HCT116 (cell line): ENCODE results near the gene CCDC117.

ENCODE experiments used
- ATF3 ChIP-seq: IDR thresholded peaks from 2 replicates; pipeline ENCODE4 v1.6.1; 2012
- CTCF ChIP-seq, 3 experiments: fragments of 200-600 bp in 1 of 3; sonication (generic) in 1 of 3; IDR thresholded peaks in 2 of 3; conservative IDR thresholded peaks in 1 of 3; 2 replicates each; pipeline ENCODE4 v1.5.1; 2012 to 2017; ENCODE audit warnings: low read depth in 2 of 3, low read length in 2 of 3, antibody characterized with exemption in 1 of 3, borderline replicate concordance in 1 of 3, control low read depth in 1 of 3, mild to moderate bottlenecking in 1 of 3, mixed read lengths in 1 of 3, mixed run types in 1 of 3, moderate library complexity in 1 of 3; ENCODE audit not compliant: insufficient read depth in 1 of 3
- EGR1 ChIP-seq: IDR thresholded peaks from 2 replicates; pipeline ENCODE4 v1.6.1; 2012; ENCODE audit warnings: low read depth
- POLR2A ChIP-seq: IDR thresholded peaks from 2 replicates; pipeline ENCODE4 v1.7.0; 2011; ENCODE audit warnings: borderline replicate concordance; ENCODE audit not compliant: insufficient read depth, insufficient read length; ENCODE audit errors: extremely low read depth
- POLR2AphosphoS5 ChIP-seq: IDR thresholded peaks from 2 replicates; pipeline ENCODE4 v1.6.1; 2011; ENCODE audit warnings: mild to moderate bottlenecking, low read depth, low read length, moderate library complexity

GRCh38 chr22:28769394-28770085 is 3.0 kb upstream of the CCDC117 start:
- TF ChIP-seq CTCF (IDR thresholded peaks at IDR 0.05 in 2 of 3, conservative IDR thresholded peaks at IDR 0.05 in 1 of 3; ENCODE audit: borderline replicate concordance in 1 of 3, insufficient read depth in 1 of 3, low read depth in 2 of 3, low read length in 2 of 3), result no peak
- no peak for TF ChIP-seq POLR2A
- TF ChIP-seq EGR1, result no peak
- TF ChIP-seq POLR2AphosphoS5, result no peak
- no peak for TF ChIP-seq ATF3
